HG03280 (cell line): Measurements from ENCODE around the gene TAMALIN.

Source experiments
- ATAC-seq: cut with Tn5 transposase; IDR thresholded peaks from one replicate; pipeline ENCODE4 v1.9.1; 2021; ENCODE audit warnings: mild to moderate bottlenecking, moderate library complexity; ENCODE audit not compliant: unreplicated experiment

TAMALIN gene

GRCh38 chr12:51980809-51981127, 26.0 kb upstream of the TAMALIN start:
- ATAC-seq, result no peak

- no peak for ATAC-seq
These were observed 22.1 kb upstream of the TAMALIN start for GRCh38 chr12:51984657-51985056.

GRCh38 chr12:51985154-51985835, 21.5 kb upstream of the TAMALIN start:
- ATAC-seq, result no peak

GRCh38 chr12:51986834-51987233, 19.9 kb upstream of the TAMALIN start:
- no peak for ATAC-seq

- no peak for ATAC-seq
These were observed 14.5 kb upstream of the TAMALIN start for GRCh38 chr12:51992246-51992645.

GRCh38 chr12:51994539-51994820, 12.3 kb upstream of the TAMALIN start:
- no peak for ATAC-seq

- no peak for ATAC-seq
These were observed 11.8 kb upstream of the TAMALIN start for GRCh38 chr12:51994959-51995358.

- ATAC-seq, result no peak
These were observed 9.6 kb upstream of the TAMALIN start for GRCh38 chr12:51997136-51997535.

- ATAC-seq, result no peak
These were observed 3.7 kb upstream of the TAMALIN start for GRCh38 chr12:52003016-52003550.

- ATAC-seq, result no peak
These were observed 3.2 kb upstream of the TAMALIN start for GRCh38 chr12:52003591-52003990.

- no peak for ATAC-seq
These were observed 2.6 kb upstream of the TAMALIN start for GRCh38 chr12:52004042-52004648.

GRCh38 chr12:52005218-52005902, 1.4 kb upstream of the TAMALIN start:
- no peak for ATAC-seq

GRCh38 chr12:52005903-52006703, 643 bp upstream of the TAMALIN start:
- ATAC-seq, result no peak

- ATAC-seq, result no peak
These were observed 594 bp downstream of the TAMALIN start for GRCh38 chr12:52007158-52007921.

GRCh38 chr12:52007982-52008510, 1.3 kb downstream of the TAMALIN start:
- no peak for ATAC-seq

- ATAC-seq, result no peak
These were observed 2.5 kb downstream of the TAMALIN start for GRCh38 chr12:52009081-52009751.

- ATAC-seq, result no peak
These were observed 3.4 kb downstream of the TAMALIN start for GRCh38 chr12:52010152-52010622.

- no peak for ATAC-seq
These were observed 4.2 kb downstream of the TAMALIN start for GRCh38 chr12:52010692-52011601.
